Endothelial cell of umbilical vein (primary cell): ENCODE data around the gene GRID1. TPM values are rescaled to one million over a fixed set of nuclear protein-coding genes. Genes with fewer than 3 reads are reported as not detected.

Source experiments
- BruUV-seq: library from RNA; stranded (reverse); fragments of 400-500 nt; replicated peaks from 2 replicates; lab custom pipeline; 2021; lab: Mats Ljungman, UMichigan
- CTCF ChIA-PET: fragments of 300-600, 350-600 bp; sonication (Branson Sonifier 250); formaldehyde crosslinking; loops from one replicate; lab custom pipeline; 2021; ENCODE audit warnings: antibody characterized with exemption, inconsistent platforms; lab: Charles Lee
- POLR2A ChIA-PET: fragments of 300-600, 350-600 bp; sonication (Branson Sonifier 250); formaldehyde crosslinking; loops from one replicate; lab custom pipeline; 2021; ENCODE audit warnings: antibody characterized with exemption, inconsistent platforms; lab: Charles Lee
- DNase-seq: peaks from one replicate; pipeline ENCODE4 v3.0.0-alpha.2; 2011; ENCODE audit warnings: low read depth, low spot score
- FAIRE-seq: peaks from 2 replicates; lab custom pipeline; 2011; peaks lifted over from hg19 to GRCh38; lab: Jason Lieb, UNC
- H2AFZ ChIP-seq: 2 replicates; pipeline ENCODE4 v1.6.0; 2012; ENCODE audit warnings: low read depth, low read length, control low read depth, inconsistent platforms
- H3K27ac ChIP-seq: 2 replicates; pipeline ENCODE4 v1.5.1; 2011; ENCODE audit warnings: low read depth, mild to moderate bottlenecking, control low read depth, low read length, moderate library complexity; ENCODE audit not compliant: insufficient read depth
- H3K27me3 ChIP-seq, 2 experiments: 2 replicates each; pipeline versions ENCODE4 v1.6.0 to v1.6.1; 2011; ENCODE audit warnings: low read length in 2 of 2, mixed read lengths in 1 of 2; ENCODE audit not compliant: control insufficient read depth in 2 of 2, insufficient read depth in 2 of 2
- H3K36me3 ChIP-seq, 2 experiments: 2 replicates in 1 of 2; 3 replicates in 1 of 2; pipeline ENCODE4 v1.5.1; 2011; ENCODE audit warnings: low read length in 2 of 2, mild to moderate bottlenecking in 1 of 2, moderate library complexity in 1 of 2; ENCODE audit not compliant: control insufficient read depth in 2 of 2, insufficient read depth in 2 of 2; ENCODE audit errors: extremely low read depth in 1 of 2
- H3K4me1 ChIP-seq: 3 replicates; pipeline ENCODE4 v1.5.1; 2011; ENCODE audit warnings: mild to moderate bottlenecking, low read length; ENCODE audit not compliant: control insufficient read depth, insufficient read depth; ENCODE audit errors: extremely low read depth
- H3K4me2 ChIP-seq: 2 replicates; pipeline ENCODE4 v1.6.1; 2011; ENCODE audit warnings: low read length, control low read depth, mixed read lengths; ENCODE audit not compliant: insufficient read depth
- H3K4me3 ChIP-seq, 3 experiments: fragments of 200-600 bp in 1 of 3; sonication (generic), shearing (Covaris generic) in 1 of 3; replicated peaks in 1 of 3; 2 replicates each; pipeline ENCODE4 v1.5.1; 2011 to 2016; ENCODE audit warnings: control low read depth in 3 of 3, low read length in 3 of 3, mild to moderate bottlenecking in 2 of 3, inconsistent platforms in 1 of 3, low read depth in 1 of 3, moderate library complexity in 1 of 3; ENCODE audit not compliant: insufficient read depth in 1 of 3
- H3K79me2 ChIP-seq: 2 replicates; pipeline ENCODE4 v1.6.0; 2012; ENCODE audit warnings: low read length, inconsistent platforms; ENCODE audit not compliant: control insufficient read depth, insufficient read depth
- H3K9ac ChIP-seq: replicated peaks from 2 replicates; pipeline ENCODE3; 2011; ENCODE audit warnings: low read length, control low read depth; ENCODE audit not compliant: insufficient read depth; ENCODE audit errors: extremely low read depth
- H3K9me1 ChIP-seq: replicated peaks from 3 replicates; pipeline ENCODE4 v1.6.0; 2011; ENCODE audit warnings: mild to moderate bottlenecking, low read length; ENCODE audit not compliant: control insufficient read depth, insufficient read depth; ENCODE audit errors: extremely low read depth
- H3K9me3 ChIP-seq: replicated peaks from 2 replicates; pipeline ENCODE4 v1.5.1; 2012; ENCODE audit warnings: low read length, inconsistent platforms; ENCODE audit not compliant: control insufficient read depth, insufficient read depth
- H4K20me1 ChIP-seq: replicated peaks from 2 replicates; pipeline ENCODE3; 2011; ENCODE audit warnings: mild to moderate bottlenecking, low read length; ENCODE audit not compliant: control insufficient read depth, insufficient read depth; ENCODE audit errors: extremely low read depth
- EZH2 ChIP-seq: IDR thresholded peaks from 2 replicates; pipeline ENCODE4 v1.6.1; 2012; ENCODE audit warnings: borderline replicate concordance, low read depth, mild to moderate bottlenecking, moderate library complexity, low read length, inconsistent platforms; ENCODE audit not compliant: severe bottlenecking
- FOS ChIP-seq: IDR thresholded peaks from 2 replicates; pipeline ENCODE4 v1.6.1; 2011; ENCODE audit warnings: mild to moderate bottlenecking, low read length, moderate library complexity, borderline replicate concordance; ENCODE audit not compliant: insufficient read depth
- GATA2 ChIP-seq: IDR thresholded peaks from 2 replicates; pipeline ENCODE4 v1.7.0; 2011; ENCODE audit warnings: low read depth, mild to moderate bottlenecking, moderate library complexity, mixed read lengths, low read length; ENCODE audit not compliant: insufficient read length, insufficient read depth
- JUN ChIP-seq: IDR thresholded peaks from 2 replicates; pipeline ENCODE4 v1.6.1; 2011; ENCODE audit warnings: borderline replicate concordance, low read depth; ENCODE audit not compliant: insufficient read length, insufficient read depth
- MYC ChIP-seq: IDR thresholded peaks from one replicate; pipeline ENCODE4 v1.6.1; 2011; ENCODE audit warnings: mild to moderate bottlenecking, low read depth, low read length
- POLR2A ChIP-seq: IDR thresholded peaks from 2 replicates; pipeline ENCODE4 v1.6.1; 2012; ENCODE audit warnings: low read depth, mild to moderate bottlenecking, control low read depth, low read length
- POLR2AphosphoS5 ChIP-seq: IDR thresholded peaks from 2 replicates; pipeline ENCODE4 v1.6.1; 2012; ENCODE audit warnings: low read depth, mild to moderate bottlenecking, control low read depth, low read length, moderate library complexity; ENCODE audit not compliant: insufficient read depth
- dilution Hi-C: fragments of 300-500 bp; cut with MboI; formaldehyde crosslinking; loops from one replicate; pipeline ENCODE4 v1.15.0; 2019; ENCODE audit warnings: low sequenced_read_pairs; ENCODE audit not compliant: extremely low pct_ligation_motif_present
- intact Hi-C: fragments of 100-400 bp; cut with micrococcal nuclease; formaldehyde crosslinking; loops from one replicate; pipeline ENCODE4 v1.10.0; 2022
- polyA plus RNA-seq, 4 experiments: library from polyadenylated mRNA; depleted of rRNA in 3 of 4; stranded (reverse) in 3 of 4; unstranded in 1 of 4; fragments of >200 nt; gene quantifications; 2 replicates each; pipeline versions ENCODE4 v1.2.1 to v1.2.3, GENCODE V29; 2011 to 2012; ENCODE audit warnings: missing spikeins in 1 of 4
- total RNA-seq: library from RNA; stranded (reverse); gene quantifications from 2 replicates; pipeline ENCODE4 v1.2.3, GENCODE V29; 2021
- TF ChIP-seq, protein P1 (sequence below), 2 donors: IDR thresholded peaks; 1 replicate in 1 of 2; 2 replicates in 1 of 2; pipeline ENCODE4 v1.5.1; 2011; ENCODE audit warnings: low read length in 2 of 2, mild to moderate bottlenecking in 2 of 2, moderate library complexity in 2 of 2, control low read depth in 1 of 2, inconsistent platforms in 1 of 2, low read depth in 1 of 2; ENCODE audit not compliant: insufficient read depth in 1 of 2; ENCODE audit errors: extremely low read depth in 1 of 2
- TF ChIP-seq, protein P2 (sequence below): IDR thresholded peaks from 2 replicates; pipeline ENCODE4 v1.6.1; 2011; ENCODE audit not compliant: insufficient read depth, insufficient read length

GRID1 gene
- total and polyA plus RNA-seq, 2 donors (not counting 3 experiments of a cell fraction or from before 2014, with no cell fraction given), result not detected

DNA sequence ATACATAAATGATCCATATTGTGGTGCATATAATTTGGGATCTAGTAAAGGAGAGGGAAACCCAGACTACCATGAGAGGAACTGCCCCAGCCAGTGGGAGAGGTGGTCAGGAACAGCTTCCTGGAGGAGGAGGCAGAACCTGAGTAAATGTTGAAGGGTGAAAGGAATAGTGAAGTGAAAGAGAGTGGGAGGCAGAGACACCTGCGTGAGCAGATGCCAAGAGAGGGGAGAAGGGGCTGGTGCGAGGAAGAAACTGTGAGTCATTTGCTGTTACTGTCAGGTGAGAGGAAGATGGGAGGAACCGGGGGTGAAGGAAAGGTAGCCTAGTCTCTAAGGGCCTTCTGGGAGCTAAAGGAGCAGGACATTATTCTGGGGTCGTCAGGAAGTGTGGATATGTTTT lies 294.8 kb downstream of the GRID1 start:
- H3K36me3 ChIP-seq, result no peaks in the 10 kb centered on the region

More for the DNA sequence above, 294.8 kb downstream of the GRID1 start:
- Histone ChIP-seq H3K4me2 (no peak overlapping the region), H3K27ac (no peak overlapping the region), H3K9ac (no peak overlapping the region), H3K79me2 (no peaks in the 10 kb centered on the region), H2AFZ (no peak overlapping the region), H3K4me1 (no peaks in the 10 kb centered on the region), H3K27me3 (no peaks in the 10 kb centered on the region), H3K4me3 (no peak overlapping the region), H3K9me1 (no peaks in the 10 kb centered on the region), H4K20me1 (no peaks in the 10 kb centered on the region), H3K9me3 (no peaks in the 10 kb centered on the region)
- no peak for TF ChIP-seq EZH2
- no peak for TF ChIP-seq POLR2A
- no peak for TF ChIP-seq POLR2AphosphoS5
- no peak for TF ChIP-seq GATA2
- TF ChIP-seq JUN, result no peak
- TF ChIP-seq MYC, result no peak
- TF ChIP-seq, protein P1, sequence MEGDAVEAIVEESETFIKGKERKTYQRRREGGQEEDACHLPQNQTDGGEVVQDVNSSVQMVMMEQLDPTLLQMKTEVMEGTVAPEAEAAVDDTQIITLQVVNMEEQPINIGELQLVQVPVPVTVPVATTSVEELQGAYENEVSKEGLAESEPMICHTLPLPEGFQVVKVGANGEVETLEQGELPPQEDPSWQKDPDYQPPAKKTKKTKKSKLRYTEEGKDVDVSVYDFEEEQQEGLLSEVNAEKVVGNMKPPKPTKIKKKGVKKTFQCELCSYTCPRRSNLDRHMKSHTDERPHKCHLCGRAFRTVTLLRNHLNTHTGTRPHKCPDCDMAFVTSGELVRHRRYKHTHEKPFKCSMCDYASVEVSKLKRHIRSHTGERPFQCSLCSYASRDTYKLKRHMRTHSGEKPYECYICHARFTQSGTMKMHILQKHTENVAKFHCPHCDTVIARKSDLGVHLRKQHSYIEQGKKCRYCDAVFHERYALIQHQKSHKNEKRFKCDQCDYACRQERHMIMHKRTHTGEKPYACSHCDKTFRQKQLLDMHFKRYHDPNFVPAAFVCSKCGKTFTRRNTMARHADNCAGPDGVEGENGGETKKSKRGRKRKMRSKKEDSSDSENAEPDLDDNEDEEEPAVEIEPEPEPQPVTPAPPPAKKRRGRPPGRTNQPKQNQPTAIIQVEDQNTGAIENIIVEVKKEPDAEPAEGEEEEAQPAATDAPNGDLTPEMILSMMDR (IDR thresholded peaks at IDR 0.05; ENCODE audit: extremely low read depth in 1 of 2, insufficient read depth in 1 of 2, low read depth in 1 of 2, low read length in 2 of 2), result no peak
- no peak for TF ChIP-seq FOS
- TF ChIP-seq, protein P2, sequence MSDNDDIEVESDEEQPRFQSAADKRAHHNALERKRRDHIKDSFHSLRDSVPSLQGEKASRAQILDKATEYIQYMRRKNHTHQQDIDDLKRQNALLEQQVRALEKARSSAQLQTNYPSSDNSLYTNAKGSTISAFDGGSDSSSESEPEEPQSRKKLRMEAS, result no peak
- ChIA-PET POLR2A (no interaction called here), CTCF (no interaction called here)
- no TSS peak for BruUV-seq
- FAIRE-seq (no peak), DNase-seq (no peak)
- intact Hi-C loops, result no loop called here
- dilution Hi-C loops, result no loop called here
